Duodenal mucosa (tissue), 2 donors: ENCODE data around the gene CCNY.

Experiments
- H3K27ac ChIP-seq: one replicate; pipeline ENCODE4 v1.7.0; 2013; ENCODE audit warnings: low read depth, low read length
- H3K27me3 ChIP-seq, 2 donors: one replicate each; pipeline ENCODE4 v1.7.0; 2013; ENCODE audit warnings: low read length in 2 of 2, control low read depth in 1 of 2; ENCODE audit not compliant: insufficient read depth in 2 of 2, control insufficient read depth in 1 of 2
- H3K36me3 ChIP-seq, 2 donors: one replicate each; pipeline ENCODE4 v1.7.0; 2013; ENCODE audit warnings: low read length in 2 of 2, control low read depth in 1 of 2; ENCODE audit not compliant: insufficient read depth in 2 of 2, control insufficient read depth in 1 of 2
- H3K4me1 ChIP-seq, 2 donors: one replicate each; pipeline ENCODE4 v1.7.0; 2013; ENCODE audit warnings: low read length in 2 of 2, control low read depth in 1 of 2; ENCODE audit not compliant: insufficient read depth in 2 of 2, control insufficient read depth in 1 of 2
- H3K4me3 ChIP-seq, 2 donors: one replicate each; pipeline ENCODE4 v1.7.0; 2013; ENCODE audit warnings: low read length in 2 of 2, low read depth in 1 of 2
- H3K9ac ChIP-seq, 2 donors: one replicate each; pipeline ENCODE4 v1.7.0; 2013; ENCODE audit warnings: low read length in 2 of 2, low read depth in 1 of 2
- H3K9me3 ChIP-seq, 2 donors: one replicate each; pipeline ENCODE4 v1.7.0; 2013; ENCODE audit warnings: low read length in 2 of 2, control low read depth in 1 of 2; ENCODE audit not compliant: control insufficient read depth in 1 of 2

CCNY gene

DNA sequence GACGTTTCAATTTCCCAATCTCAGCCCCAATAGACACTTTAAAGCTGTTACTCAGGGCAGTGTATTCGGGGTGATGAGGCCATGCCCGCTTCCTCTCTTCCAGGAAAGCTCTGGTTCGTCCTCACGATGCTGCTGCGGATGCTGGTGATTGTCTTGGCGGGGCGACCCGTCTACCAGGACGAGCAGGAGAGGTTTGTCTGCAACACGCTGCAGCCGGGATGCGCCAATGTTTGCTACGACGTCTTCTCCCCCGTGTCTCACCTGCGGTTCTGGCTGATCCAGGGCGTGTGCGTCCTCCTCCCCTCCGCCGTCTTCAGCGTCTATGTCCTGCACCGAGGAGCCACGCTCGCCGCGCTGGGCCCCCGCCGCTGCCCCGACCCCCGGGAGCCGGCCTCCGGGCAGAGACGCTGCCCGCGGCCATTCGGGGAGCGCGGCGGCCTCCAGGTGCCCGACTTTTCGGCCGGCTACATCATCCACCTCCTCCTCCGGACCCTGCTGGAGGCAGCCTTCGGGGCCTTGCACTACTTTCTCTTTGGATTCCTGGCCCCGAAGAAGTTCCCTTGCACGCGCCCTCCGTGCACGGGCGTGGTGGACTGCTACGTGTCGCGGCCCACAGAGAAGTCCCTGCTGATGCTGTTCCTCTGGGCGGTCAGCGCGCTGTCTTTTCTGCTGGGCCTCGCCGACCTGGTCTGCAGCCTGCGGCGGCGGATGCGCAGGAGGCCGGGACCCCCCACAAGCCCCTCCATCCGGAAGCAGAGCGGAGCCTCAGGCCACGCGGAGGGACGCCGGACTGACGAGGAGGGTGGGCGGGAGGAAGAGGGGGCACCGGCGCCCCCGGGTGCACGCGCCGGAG, 271.4 kb downstream of the CCNY start:
- Histone ChIP-seq H3K9me3 (no peaks in the 10 kb centered on the region), H3K4me1 (no peaks in the 10 kb centered on the region), H3K4me3 (peak overlapping the region; percentile 50 to 55), H3K27me3 (peaks cover 11 to 17% of the 10 kb centered on the region in 2 donors), H3K36me3 (no peaks in the 10 kb centered on the region), H3K27ac (no peak overlapping the region), H3K9ac (no peak overlapping the region)

DNA sequence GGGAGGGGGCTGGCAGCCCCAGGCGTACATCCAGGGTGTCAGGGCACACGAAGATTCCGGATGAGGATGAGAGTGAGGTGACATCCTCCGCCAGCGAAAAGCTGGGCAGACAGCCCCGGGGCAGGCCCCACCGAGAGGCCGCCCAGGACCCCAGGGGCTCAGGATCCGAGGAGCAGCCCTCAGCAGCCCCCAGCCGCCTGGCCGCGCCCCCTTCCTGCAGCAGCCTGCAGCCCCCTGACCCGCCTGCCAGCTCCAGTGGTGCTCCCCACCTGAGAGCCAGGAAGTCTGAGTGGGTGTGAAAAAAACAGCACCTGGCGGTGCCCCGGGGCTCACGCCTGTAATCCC, 272.0 kb downstream of the CCNY start:
- no peak overlapping the region for H3K9ac ChIP-seq
- H3K36me3 ChIP-seq = no peaks in the 10 kb centered on the region
- peak overlapping the region in 1 of 2 donors; percentile 55 for H3K4me3 ChIP-seq
- peaks cover 11 to 17% of the 10 kb centered on the region in 2 donors for H3K27me3 ChIP-seq
- no peaks in the 10 kb centered on the region for H3K4me1 ChIP-seq
- H3K27ac ChIP-seq = no peak overlapping the region
- H3K9me3 ChIP-seq = no peaks in the 10 kb centered on the region

DNA sequence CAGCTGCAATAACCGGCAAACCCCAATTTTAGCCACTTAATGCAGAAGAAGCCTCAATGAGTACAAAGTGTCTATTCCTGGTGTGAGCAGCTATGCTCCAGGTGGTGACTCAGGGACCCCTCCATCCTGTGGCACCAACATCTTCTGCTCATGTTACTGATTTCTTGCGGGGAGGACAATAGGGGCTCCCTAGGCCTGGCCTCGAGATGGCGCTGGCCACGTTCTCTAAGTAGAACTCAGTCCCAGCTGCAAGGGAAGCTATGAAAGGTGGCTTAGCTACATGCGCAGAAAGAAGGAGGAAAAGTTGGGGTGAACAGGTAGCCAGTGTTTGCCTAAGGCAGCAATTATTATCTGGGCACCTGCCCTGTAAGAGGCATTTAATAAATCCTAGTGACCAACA, 275.4 kb downstream of the CCNY start:
- peaks cover 11 to 13% of the 10 kb centered on the region in 2 donors for H3K27me3 ChIP-seq
- H3K4me3 ChIP-seq = no peak overlapping the region
- no peak overlapping the region for H3K9ac ChIP-seq
- H3K9me3 ChIP-seq = no peaks in the 10 kb centered on the region
- H3K4me1 ChIP-seq = no peaks in the 10 kb centered on the region
- H3K27ac ChIP-seq = no peak overlapping the region
- no peaks in the 10 kb centered on the region for H3K36me3 ChIP-seq

DNA sequence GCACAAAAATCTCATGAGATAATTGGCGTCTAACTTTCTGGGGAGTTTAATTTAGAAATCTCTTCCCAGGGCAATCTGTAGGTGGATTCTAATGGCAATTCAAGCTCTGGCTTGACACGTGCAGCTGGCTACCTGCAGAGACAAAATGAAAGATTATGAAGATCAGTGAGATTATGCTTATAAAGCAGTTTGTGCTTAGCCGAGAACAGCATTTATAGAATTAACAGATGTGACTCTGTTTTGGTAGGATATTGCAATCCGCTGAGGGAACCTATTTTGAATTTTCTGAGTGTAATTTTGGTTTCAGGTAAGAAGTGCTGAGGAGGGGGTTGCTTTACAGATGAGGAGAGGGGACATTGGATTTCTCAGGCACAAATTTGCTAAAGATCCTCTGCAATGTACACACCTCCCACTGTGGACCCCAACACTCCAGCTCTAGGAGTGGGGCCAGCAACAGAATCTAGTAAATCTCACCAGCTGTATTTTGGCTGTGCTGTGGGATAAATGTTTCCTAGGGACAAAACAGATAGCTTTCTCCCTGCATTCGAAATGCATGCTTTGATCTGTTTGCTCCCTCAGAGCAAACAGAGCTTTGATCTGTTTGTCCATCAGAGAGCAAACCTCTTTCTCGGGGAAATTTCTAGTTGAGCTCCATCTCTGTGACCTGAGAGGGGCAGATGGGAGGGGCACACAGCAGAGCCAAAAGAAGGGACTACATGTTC, 276.2 kb downstream of the CCNY start:
- no peaks in the 10 kb centered on the region for H3K4me1 ChIP-seq
- H3K9ac ChIP-seq = no peak overlapping the region
- no peaks in the 10 kb centered on the region for H3K9me3 ChIP-seq
- H3K4me3 ChIP-seq = no peak overlapping the region
- H3K27ac ChIP-seq = no peak overlapping the region
- H3K36me3 ChIP-seq = no peaks in the 10 kb centered on the region
- peaks cover 5 to 7% of the 10 kb centered on the region in 2 donors for H3K27me3 ChIP-seq

DNA sequence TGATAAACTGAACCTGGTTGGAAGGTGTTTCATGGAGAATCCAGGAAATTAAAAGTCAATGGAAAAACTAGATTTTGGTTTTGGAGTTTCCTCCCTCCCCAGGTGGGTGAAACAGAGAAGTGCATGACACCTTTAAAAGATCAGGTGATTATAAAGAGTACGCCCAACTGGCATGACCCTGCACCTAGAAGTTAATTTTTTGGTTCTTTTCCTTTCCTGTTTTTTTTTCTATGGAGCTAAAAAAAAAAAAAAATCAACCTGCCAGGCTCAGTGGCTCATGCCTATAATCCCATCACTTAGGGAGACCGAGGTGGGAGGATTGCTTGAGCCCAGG, 276.8 kb downstream of the CCNY start:
- H3K4me3 ChIP-seq = no peak overlapping the region
- H3K9me3 ChIP-seq = no peaks in the 10 kb centered on the region
- no peaks in the 10 kb centered on the region for H3K4me1 ChIP-seq
- peaks cover 0 to 2% of the 10 kb centered on the region in 2 donors for H3K27me3 ChIP-seq
- no peak overlapping the region for H3K27ac ChIP-seq
- no peaks in the 10 kb centered on the region for H3K36me3 ChIP-seq
- H3K9ac ChIP-seq = no peak overlapping the region

DNA sequence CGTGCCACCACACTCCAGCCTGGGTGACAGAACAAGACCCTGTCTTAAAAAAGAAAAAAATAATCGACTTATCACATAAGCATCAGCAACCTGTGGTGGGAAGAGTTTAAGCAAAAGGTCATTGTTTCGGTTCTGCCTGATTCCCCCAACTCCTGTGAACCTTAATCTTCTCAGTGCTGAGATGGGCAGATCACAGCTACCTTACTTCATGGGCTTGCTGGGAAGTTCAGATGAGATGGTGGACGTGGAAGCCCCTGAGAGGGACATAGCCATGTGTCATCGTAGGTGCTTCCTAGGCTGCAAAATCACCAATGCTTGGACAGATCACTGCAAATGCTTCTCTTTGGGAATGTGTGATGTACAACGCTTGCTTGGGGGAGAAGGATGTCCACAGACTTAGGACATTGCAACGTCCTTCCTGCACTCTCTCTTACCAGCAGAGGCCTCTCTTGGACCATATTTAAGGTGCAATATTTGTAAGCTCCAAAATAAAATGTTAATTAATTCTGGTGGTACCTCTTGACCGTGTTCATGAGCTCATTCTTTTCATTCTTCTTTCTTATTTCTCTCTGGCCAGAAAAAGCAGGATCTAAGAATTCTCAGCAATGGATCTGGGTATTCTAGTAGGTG, 277.4 kb downstream of the CCNY start:
- H3K36me3 ChIP-seq = no peaks in the 10 kb centered on the region
- H3K27ac ChIP-seq = no peak overlapping the region
- H3K4me1 ChIP-seq = no peaks in the 10 kb centered on the region
- no peak overlapping the region for H3K4me3 ChIP-seq
- H3K27me3 ChIP-seq = no peaks in the 10 kb centered on the region
- no peak overlapping the region for H3K9ac ChIP-seq
- H3K9me3 ChIP-seq = no peaks in the 10 kb centered on the region

DNA sequence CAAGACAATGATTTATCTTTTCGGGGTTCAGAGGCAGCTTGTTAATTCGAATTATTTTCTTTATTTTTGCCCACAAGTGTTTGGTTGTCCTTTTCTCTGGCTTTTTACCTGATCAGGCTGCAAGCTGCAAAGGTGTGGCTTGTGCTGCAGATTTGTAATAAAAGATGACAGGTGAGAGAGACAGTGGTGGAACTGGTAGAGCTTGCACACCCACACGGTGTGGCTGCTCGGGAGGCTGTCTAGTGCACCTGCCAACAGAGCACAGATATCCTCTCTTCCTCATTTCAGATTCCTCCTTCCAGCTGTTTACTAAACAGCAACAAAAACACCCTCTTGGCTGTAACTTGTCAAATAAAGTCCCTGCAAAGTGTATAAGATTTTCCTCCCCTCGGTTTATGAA, 278.0 kb downstream of the CCNY start:
- Histone ChIP-seq H3K36me3 (no peaks in the 10 kb centered on the region), H3K9ac (no peak overlapping the region), H3K27me3 (no peaks in the 10 kb centered on the region), H3K4me1 (no peaks in the 10 kb centered on the region), H3K27ac (no peak overlapping the region), H3K9me3 (no peaks in the 10 kb centered on the region), H3K4me3 (no peak overlapping the region)
